ENCODE measurements around the gene SLC49A4. TPM values are rescaled to one million over a fixed set of nuclear protein-coding genes. Genes with fewer than 3 reads are reported as not detected.

The SLC49A4 gene
- total RNA-seq, 4 donors from 2014 or later = 20.4 to 33.9 (median 28.7) TPM

DNA sequence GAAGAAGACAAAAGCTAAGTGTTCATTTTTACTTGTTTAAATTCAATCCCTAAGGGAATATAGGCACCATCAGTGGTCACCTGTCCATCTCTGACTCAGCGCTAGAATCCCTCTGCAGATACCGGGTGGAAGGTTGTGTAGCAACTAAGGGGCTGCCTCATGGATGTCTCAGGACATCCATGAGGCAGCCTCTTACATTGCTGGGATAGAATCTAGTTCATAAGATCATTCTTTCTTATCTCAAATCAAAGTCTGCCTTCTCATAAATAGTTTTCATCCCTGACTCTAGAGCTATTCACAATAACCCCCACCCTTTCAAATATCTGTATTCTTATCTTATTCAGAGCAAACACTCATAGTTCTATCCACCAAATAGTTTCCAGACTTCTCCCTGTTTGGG, 39.4 kb upstream of the SLC49A4 start:
- TF ChIP-seq, protein P1, sequence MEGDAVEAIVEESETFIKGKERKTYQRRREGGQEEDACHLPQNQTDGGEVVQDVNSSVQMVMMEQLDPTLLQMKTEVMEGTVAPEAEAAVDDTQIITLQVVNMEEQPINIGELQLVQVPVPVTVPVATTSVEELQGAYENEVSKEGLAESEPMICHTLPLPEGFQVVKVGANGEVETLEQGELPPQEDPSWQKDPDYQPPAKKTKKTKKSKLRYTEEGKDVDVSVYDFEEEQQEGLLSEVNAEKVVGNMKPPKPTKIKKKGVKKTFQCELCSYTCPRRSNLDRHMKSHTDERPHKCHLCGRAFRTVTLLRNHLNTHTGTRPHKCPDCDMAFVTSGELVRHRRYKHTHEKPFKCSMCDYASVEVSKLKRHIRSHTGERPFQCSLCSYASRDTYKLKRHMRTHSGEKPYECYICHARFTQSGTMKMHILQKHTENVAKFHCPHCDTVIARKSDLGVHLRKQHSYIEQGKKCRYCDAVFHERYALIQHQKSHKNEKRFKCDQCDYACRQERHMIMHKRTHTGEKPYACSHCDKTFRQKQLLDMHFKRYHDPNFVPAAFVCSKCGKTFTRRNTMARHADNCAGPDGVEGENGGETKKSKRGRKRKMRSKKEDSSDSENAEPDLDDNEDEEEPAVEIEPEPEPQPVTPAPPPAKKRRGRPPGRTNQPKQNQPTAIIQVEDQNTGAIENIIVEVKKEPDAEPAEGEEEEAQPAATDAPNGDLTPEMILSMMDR (IDR thresholded peaks at IDR 0.05) = no peak
- TF ChIP-seq POLR2A (IDR thresholded peaks at IDR 0.05) = no peak
- no peak for TF ChIP-seq POLR2AphosphoS5 (IDR thresholded peaks at IDR 0.05)
- TF ChIP-seq EP300 (IDR thresholded peaks at IDR 0.05) = no peak
- WGBS, 2 donors (ENCODE audit: low coverage in 1 of 2) = 95 to 100% methylated on average over 2 of the region's 2 CpGs

DNA sequence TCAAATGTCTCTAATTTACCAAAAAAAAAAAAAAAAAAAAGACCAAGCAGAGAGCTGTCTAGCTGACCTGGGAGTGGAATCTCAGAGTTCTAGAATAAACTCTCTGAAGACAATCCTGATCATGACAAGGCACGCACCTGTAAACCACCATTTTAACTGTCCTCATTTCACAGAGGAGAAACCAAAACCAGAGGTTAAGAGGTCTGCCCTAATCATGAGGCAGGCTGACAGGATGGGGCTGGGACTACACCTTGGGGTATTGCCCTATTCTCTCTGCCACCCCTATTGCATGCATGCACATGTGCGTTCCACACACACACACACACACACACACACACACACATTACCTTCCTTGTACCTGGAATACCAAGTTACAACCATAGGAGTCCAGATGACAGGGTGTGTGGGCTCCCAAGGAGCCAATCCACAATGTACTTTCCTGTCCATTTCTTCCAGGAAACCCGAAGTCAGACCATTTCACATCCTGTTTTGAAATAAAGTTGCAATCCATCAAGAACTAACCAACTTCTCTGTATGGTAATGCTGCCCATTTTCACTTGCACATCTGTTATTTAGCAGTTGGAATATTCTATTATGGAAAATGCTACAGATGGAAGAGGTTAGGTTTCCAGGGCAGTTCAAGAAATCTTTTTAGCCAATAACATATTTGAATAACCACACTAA, 35.9 kb upstream of the SLC49A4 start:
- peaks cover 0 to 42% of the 10 kb centered on the region in 2 donors for H3K36me3 ChIP-seq
- WGBS, 2 donors (ENCODE audit: low coverage in 1 of 2) = 40 to 55% methylated on average over 1 to 2 of the region's 3 CpGs
- TF ChIP-seq POLR2AphosphoS5 (IDR thresholded peaks at IDR 0.05) (no peak), POLR2A (IDR thresholded peaks at IDR 0.05) (no peak), EP300 (IDR thresholded peaks at IDR 0.05) (no peak)
- TF ChIP-seq, protein P1 (IDR thresholded peaks at IDR 0.05) = no peak
- H3K27me3 ChIP-seq = no peaks in the 10 kb centered on the region
- no peak for ATAC-seq
- H3K4me1 ChIP-seq = peaks cover 0 to 13% (median 0%) of the 10 kb centered on the region in 3 donors
- no peak overlapping the region for H3K27ac ChIP-seq
- no peak overlapping the region for H3K4me3 ChIP-seq
- no peaks in the 10 kb centered on the region for H3K9me3 ChIP-seq

More for the DNA sequence above, 39.4 kb upstream of the SLC49A4 start:
- ATAC-seq = no peak
- Histone ChIP-seq H3K4me1 (peaks cover 0 to 11% (median 0%) of the 10 kb centered on the region in 3 donors), H3K36me3 (peaks cover 0 to 78% of the 10 kb centered on the region in 2 donors), H3K27me3 (no peaks in the 10 kb centered on the region), H3K9me3 (no peaks in the 10 kb centered on the region), H3K4me3 (no peak overlapping the region), H3K27ac (no peak overlapping the region)

DNA sequence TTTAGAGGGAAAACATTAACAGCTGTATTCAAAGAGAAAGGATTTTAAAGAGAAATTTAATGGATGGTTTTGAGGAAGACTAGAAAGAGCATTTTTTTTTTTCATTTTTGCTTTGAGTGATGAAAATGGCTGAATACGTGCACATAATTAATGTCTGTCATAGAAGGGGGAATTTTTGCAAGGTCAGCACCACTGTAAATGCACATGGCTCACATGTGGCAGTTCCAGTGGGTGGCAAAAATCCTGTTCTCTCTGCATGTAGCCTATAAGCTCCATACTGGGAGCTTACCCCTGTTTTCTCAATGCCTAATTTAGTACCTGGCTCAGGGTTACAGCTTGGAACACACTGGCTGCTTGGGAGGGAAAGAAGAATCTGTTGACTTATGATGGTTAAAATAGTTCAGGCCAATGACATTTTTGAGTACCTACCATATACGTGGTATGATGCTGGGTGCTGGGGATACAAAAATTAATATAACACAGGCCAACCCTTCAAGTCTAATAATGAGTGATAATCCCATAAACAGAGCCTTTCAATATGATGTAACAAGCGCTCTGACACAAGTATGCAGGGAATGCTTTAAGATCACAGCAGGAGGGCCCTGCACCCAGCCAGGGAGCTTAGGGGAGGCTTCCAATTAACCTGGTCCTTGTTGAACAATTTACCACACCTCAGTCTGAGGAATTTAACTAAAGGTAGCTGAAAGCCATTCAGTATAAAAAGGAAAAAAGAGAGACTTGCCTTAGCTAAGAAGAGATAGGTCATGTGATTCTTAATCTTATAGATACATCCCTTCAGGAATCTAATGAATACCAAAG, 34.2 kb upstream of the SLC49A4 start:
- no peak for ATAC-seq
- Histone ChIP-seq H3K9me3 (no peaks in the 10 kb centered on the region), H3K4me1 (peaks cover 0 to 13% (median 0%) of the 10 kb centered on the region in 3 donors), H3K27me3 (no peaks in the 10 kb centered on the region), H3K36me3 (peaks cover 0 to 31% of the 10 kb centered on the region in 2 donors), H3K4me3 (no peak overlapping the region), H3K27ac (no peak overlapping the region)
- TF ChIP-seq POLR2A (IDR thresholded peaks at IDR 0.05) = no peak
- TF ChIP-seq POLR2AphosphoS5 (IDR thresholded peaks at IDR 0.05) = no peak
- TF ChIP-seq, protein P1 (IDR thresholded peaks at IDR 0.05) = no peak
- no peak for TF ChIP-seq EP300 (IDR thresholded peaks at IDR 0.05)
- WGBS, 2 donors (ENCODE audit: low coverage in 1 of 2) = 55 to 71% methylated on average over 2 to 3 of the region's 3 CpGs

DNA sequence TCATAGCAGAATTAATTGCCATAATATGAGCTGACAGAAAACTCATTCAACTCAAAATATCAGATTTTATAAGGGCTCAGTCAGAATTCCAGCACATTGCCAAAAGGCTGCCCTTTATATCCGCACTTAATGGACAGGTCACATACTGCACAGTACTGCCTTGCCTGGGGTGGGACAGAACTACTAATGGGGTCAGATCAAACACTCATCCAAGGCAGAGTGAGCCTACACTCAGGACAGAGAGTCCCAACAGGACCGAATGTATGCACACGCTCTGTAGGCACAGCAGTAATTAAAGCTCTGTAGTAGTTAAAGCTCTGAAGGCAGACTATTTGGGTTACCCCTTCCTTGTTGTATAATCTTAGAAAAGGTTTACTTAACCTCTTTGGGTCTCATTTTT, 28.4 kb upstream of the SLC49A4 start:
- no peak overlapping the region for H3K4me3 ChIP-seq
- 80 to 92% methylated on average over 2 to 3 of the region's 3 CpGs for WGBS, 2 donors (ENCODE audit: low coverage in 1 of 2)
- ATAC-seq = no peak
- no peaks in the 10 kb centered on the region for H3K27me3 ChIP-seq
- H3K4me1 ChIP-seq = no peaks in the 10 kb centered on the region
- H3K27ac ChIP-seq = no peak overlapping the region
- no peak for TF ChIP-seq POLR2AphosphoS5 (IDR thresholded peaks at IDR 0.05)
- TF ChIP-seq, protein P1 (IDR thresholded peaks at IDR 0.05) = no peak
- TF ChIP-seq EP300 (IDR thresholded peaks at IDR 0.05) = no peak
- TF ChIP-seq POLR2A (IDR thresholded peaks at IDR 0.05) = no peak
- H3K36me3 ChIP-seq = peaks cover 0 to 42% of the 10 kb centered on the region in 2 donors
- no peaks in the 10 kb centered on the region for H3K9me3 ChIP-seq

Data from gastroesophageal sphincter (tissue), 4 donors.